Liver (tissue), 9 donors: ENCODE results near the gene MAPK4. TPM values are rescaled to one million over a fixed set of nuclear protein-coding genes. Genes with fewer than 3 reads are reported as not detected.

Experiments used
- DNase-seq: peaks from one replicate; pipeline ENCODE4 v3.0.0-alpha.2; 2017; ENCODE audit warnings: low spot score
- H3K27ac ChIP-seq, 2 donors: one replicate each; pipeline ENCODE4 v1.7.0; 2013; ENCODE audit warnings: inconsistent platforms in 2 of 2, low read length in 2 of 2, control low read depth in 1 of 2, low read depth in 1 of 2, mild to moderate bottlenecking in 1 of 2
- H3K27me3 ChIP-seq, 4 donors: one replicate each; pipeline versions ENCODE4 v1.6.1 to v1.7.0; 2013; ENCODE audit warnings: low read length in 3 of 4, inconsistent platforms in 1 of 4, mild to moderate bottlenecking in 1 of 4, moderate library complexity in 1 of 4; ENCODE audit not compliant: control insufficient read depth in 4 of 4, insufficient read depth in 4 of 4
- H3K36me3 ChIP-seq, 4 donors: one replicate each; pipeline versions ENCODE4 v1.6.1 to v1.7.0; 2013; ENCODE audit warnings: low read length in 3 of 4, mild to moderate bottlenecking in 3 of 4, low read depth in 1 of 4, moderate library complexity in 1 of 4; ENCODE audit not compliant: control insufficient read depth in 4 of 4, insufficient read depth in 3 of 4
- H3K4me1 ChIP-seq, 4 donors: one replicate each; pipeline versions ENCODE4 v1.6.1 to v1.7.0; 2013; ENCODE audit warnings: low read length in 3 of 4, mild to moderate bottlenecking in 3 of 4, moderate library complexity in 1 of 4; ENCODE audit not compliant: control insufficient read depth in 4 of 4, insufficient read depth in 4 of 4
- H3K4me3 ChIP-seq, 3 donors: one replicate each; pipeline versions ENCODE4 v1.6.1 to v1.7.0; 2013; ENCODE audit warnings: low read length in 3 of 3, control low read depth in 1 of 3, low read depth in 1 of 3, mild to moderate bottlenecking in 1 of 3
- H3K9ac ChIP-seq, 2 donors: one replicate each; pipeline ENCODE4 v1.7.0; 2013; ENCODE audit warnings: low read length in 2 of 2, mild to moderate bottlenecking in 2 of 2, moderate library complexity in 2 of 2, control low read depth in 1 of 2, low read depth in 1 of 2
- H3K9me3 ChIP-seq, 4 donors: one replicate each; pipeline versions ENCODE4 v1.6.1 to v1.7.0; 2013; ENCODE audit warnings: low read length in 3 of 4; ENCODE audit not compliant: control insufficient read depth in 4 of 4
- ATF3 ChIP-seq: IDR thresholded peaks from 2 replicates; pipeline ENCODE4 v1.6.1; 2016; ENCODE audit warnings: antibody characterized with exemption
- CTCF ChIP-seq: fragments of 150-350 bp; IDR thresholded peaks from 2 replicates; pipeline ENCODE4 v1.5.1; 2017; ENCODE audit warnings: improper control_type of control experiment, low read depth, low read length; ENCODE audit not compliant: missing input control
- EGR1 ChIP-seq, 2 donors: IDR thresholded peaks; 2 replicates each; pipeline ENCODE4 v1.6.1; 2016 to 2018; ENCODE audit warnings: antibody characterized with exemption in 2 of 2, low read depth in 2 of 2
- FOXA1 ChIP-seq: IDR thresholded peaks from 2 replicates; pipeline ENCODE4 v1.6.1; 2016; ENCODE audit warnings: antibody characterized with exemption
- FOXA2 ChIP-seq: IDR thresholded peaks from 2 replicates; pipeline ENCODE4 v1.6.1; 2016; ENCODE audit warnings: antibody characterized with exemption
- GABPA ChIP-seq, 2 donors: IDR thresholded peaks in 1 of 2; conservative IDR thresholded peaks in 1 of 2; 2 replicates each; pipeline ENCODE4 v1.6.1; 2016; ENCODE audit warnings: antibody characterized with exemption in 2 of 2, mild to moderate bottlenecking in 1 of 2, moderate library complexity in 1 of 2
- HNF4G ChIP-seq: IDR thresholded peaks from 2 replicates; pipeline ENCODE4 v1.6.1; 2016; ENCODE audit warnings: antibody characterized with exemption
- JUND ChIP-seq, 2 donors: IDR thresholded peaks; 2 replicates each; pipeline ENCODE4 v1.6.1; 2016; ENCODE audit warnings: antibody characterized with exemption in 2 of 2
- MAX ChIP-seq: IDR thresholded peaks from 2 replicates; pipeline ENCODE4 v1.6.1; 2016; ENCODE audit warnings: antibody characterized with exemption
- NR2F2 ChIP-seq: IDR thresholded peaks from 2 replicates; pipeline ENCODE4 v1.6.1; 2016; ENCODE audit warnings: antibody characterized with exemption
- RAD21 ChIP-seq, 2 donors: IDR thresholded peaks; 2 replicates each; pipeline ENCODE4 v1.6.1; 2016; ENCODE audit warnings: antibody characterized with exemption in 2 of 2, mild to moderate bottlenecking in 2 of 2
- RXRA ChIP-seq, 2 donors: IDR thresholded peaks; 2 replicates each; pipeline ENCODE4 v1.6.1; 2017 to 2018; ENCODE audit warnings: antibody characterized with exemption in 2 of 2, mild to moderate bottlenecking in 1 of 2
- YY1 ChIP-seq: IDR thresholded peaks from 2 replicates; pipeline ENCODE4 v1.6.1; 2016; ENCODE audit warnings: antibody characterized with exemption, mild to moderate bottlenecking
- ZBTB33 ChIP-seq: IDR thresholded peaks from 2 replicates; pipeline ENCODE4 v1.6.1; 2016; ENCODE audit warnings: antibody characterized with exemption
- WGBS: extraction: QIAGEN DNeasy Blood & Tissue Kit; methylation state at CpG from one replicate; pipeline ENCODE4 v1.1.7; 2013; 5-methylcytosine and 5-hydroxymethylcytosine counted together
- polyA plus RNA-seq, 2 donors: library from polyadenylated mRNA; stranded (reverse) in 1 of 2; unstranded in 1 of 2; fragments of 200-250 nt in 1 of 2; fragments of >200 nt in 1 of 2; fragmentation: Nextera tagmentation in 1 of 2; extraction: Ambion mirVana in 1 of 2; gene quantifications; one replicate each; pipeline versions ENCODE4 v1.2.1 to v1.2.3, GENCODE V29; 2013 to 2015
- total RNA-seq, 2 donors: library from RNA; depleted of rRNA; stranded (reverse); fragments of >200 nt; gene quantifications; one replicate each; pipeline ENCODE4 v1.2.3, GENCODE V29; 2014
- TF ChIP-seq, protein P1 (sequence below): IDR thresholded peaks from 2 replicates; pipeline ENCODE4 v1.6.1; 2016; ENCODE audit warnings: antibody characterized with exemption, mild to moderate bottlenecking
- donor health status: healthy.
- donor health status: healthy.
- donor health status: healthy.
- donor health status: healthy.
- donor health status: healthy.

The MAPK4 gene
- total and polyA plus RNA-seq, 4 donors: under 0.01 to 4.9 (median 1.5) TPM

DNA sequence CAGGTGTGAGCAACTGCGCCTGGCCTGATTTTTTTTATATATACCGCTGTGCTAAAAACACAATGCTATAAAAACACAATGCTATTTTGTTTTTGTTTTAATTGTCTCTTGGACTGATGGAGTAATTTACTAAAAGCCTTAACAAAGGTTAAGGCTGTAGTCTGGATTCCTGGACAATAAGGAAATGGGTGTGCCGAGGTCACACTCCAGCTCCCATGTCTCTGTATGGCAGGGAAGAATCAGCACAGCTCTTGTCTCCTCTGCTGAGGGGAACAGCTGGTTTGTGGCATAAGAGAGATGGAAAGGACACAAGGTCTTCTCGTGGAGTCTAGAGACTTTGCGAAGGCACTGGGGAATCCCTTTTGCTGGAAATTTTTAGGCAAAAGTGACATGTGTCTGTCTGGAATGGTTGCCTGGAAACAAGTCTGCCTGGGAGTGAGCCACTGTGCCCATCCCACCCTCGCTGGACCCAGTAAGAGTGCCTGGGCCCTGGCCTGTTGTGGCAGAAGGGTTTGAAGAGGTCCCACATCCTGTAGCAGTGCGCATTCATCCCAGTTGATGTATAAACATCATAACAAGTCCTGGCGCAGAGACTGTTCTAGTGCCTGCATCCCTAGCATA, 73.1 kb downstream of the MAPK4 start (continued):
- no peak for TF ChIP-seq ZBTB33
- TF ChIP-seq FOXA2: no peak
- TF ChIP-seq EGR1 (IDR thresholded peaks at IDR 0.05; ENCODE audit: low read depth in 2 of 2): no peak
- TF ChIP-seq MAX: no peak

GRCh38 chr18:50633992-50634391, 74.1 kb downstream of the MAPK4 start:
- Histone ChIP-seq H3K9me3 (no peaks in the 10 kb centered on the region), H3K4me3 (no peak overlapping the region), H3K27me3 (no peaks in the 10 kb centered on the region), H3K4me1 (no peaks in the 10 kb centered on the region), H3K9ac (no peak overlapping the region), H3K36me3 (no peaks in the 10 kb centered on the region), H3K27ac (no peak overlapping the region)
- no peak for DNase-seq
- 91% methylated on average over 3 of the region's 3 CpGs for WGBS
- no peak for TF ChIP-seq HNF4G
- no peak for TF ChIP-seq ZBTB33
- TF ChIP-seq RAD21 (IDR thresholded peaks at IDR 0.05): no peak
- no peak for TF ChIP-seq FOXA1
- TF ChIP-seq JUND (IDR thresholded peaks at IDR 0.05): no peak
- no peak for TF ChIP-seq NR2F2

- H3K36me3 ChIP-seq: no peaks in the 10 kb centered on the region
- no peaks in the 10 kb centered on the region for H3K27me3 ChIP-seq
- no peak for TF ChIP-seq HNF4G
- TF ChIP-seq YY1: no peak
- no peak for TF ChIP-seq RXRA (IDR thresholded peaks at IDR 0.05)
- TF ChIP-seq GABPA (IDR thresholded peaks at IDR 0.05 in 1 of 2, conservative IDR thresholded peaks at IDR 0.05 in 1 of 2): no peak
- TF ChIP-seq RAD21 (IDR thresholded peaks at IDR 0.05): no peak
- TF ChIP-seq CTCF: no peak
- TF ChIP-seq, protein P1, sequence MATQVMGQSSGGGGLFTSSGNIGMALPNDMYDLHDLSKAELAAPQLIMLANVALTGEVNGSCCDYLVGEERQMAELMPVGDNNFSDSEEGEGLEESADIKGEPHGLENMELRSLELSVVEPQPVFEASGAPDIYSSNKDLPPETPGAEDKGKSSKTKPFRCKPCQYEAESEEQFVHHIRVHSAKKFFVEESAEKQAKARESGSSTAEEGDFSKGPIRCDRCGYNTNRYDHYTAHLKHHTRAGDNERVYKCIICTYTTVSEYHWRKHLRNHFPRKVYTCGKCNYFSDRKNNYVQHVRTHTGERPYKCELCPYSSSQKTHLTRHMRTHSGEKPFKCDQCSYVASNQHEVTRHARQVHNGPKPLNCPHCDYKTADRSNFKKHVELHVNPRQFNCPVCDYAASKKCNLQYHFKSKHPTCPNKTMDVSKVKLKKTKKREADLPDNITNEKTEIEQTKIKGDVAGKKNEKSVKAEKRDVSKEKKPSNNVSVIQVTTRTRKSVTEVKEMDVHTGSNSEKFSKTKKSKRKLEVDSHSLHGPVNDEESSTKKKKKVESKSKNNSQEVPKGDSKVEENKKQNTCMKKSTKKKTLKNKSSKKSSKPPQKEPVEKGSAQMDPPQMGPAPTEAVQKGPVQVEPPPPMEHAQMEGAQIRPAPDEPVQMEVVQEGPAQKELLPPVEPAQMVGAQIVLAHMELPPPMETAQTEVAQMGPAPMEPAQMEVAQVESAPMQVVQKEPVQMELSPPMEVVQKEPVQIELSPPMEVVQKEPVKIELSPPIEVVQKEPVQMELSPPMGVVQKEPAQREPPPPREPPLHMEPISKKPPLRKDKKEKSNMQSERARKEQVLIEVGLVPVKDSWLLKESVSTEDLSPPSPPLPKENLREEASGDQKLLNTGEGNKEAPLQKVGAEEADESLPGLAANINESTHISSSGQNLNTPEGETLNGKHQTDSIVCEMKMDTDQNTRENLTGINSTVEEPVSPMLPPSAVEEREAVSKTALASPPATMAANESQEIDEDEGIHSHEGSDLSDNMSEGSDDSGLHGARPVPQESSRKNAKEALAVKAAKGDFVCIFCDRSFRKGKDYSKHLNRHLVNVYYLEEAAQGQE: no peak
- no peak for TF ChIP-seq ATF3
- no peak for TF ChIP-seq MAX
- H3K9me3 ChIP-seq: no peaks in the 10 kb centered on the region
- no peak overlapping the region for H3K27ac ChIP-seq
- H3K4me3 ChIP-seq: no peak overlapping the region
- no peak overlapping the region for H3K9ac ChIP-seq
- no peaks in the 10 kb centered on the region for H3K4me1 ChIP-seq
- WGBS: 93% methylated on average over 8 of the region's 8 CpGs
- no peak for DNase-seq
Observed at GRCh38 chr18:50636366-50637057, 76.6 kb downstream of the MAPK4 start.
